C1 segment of cervical spinal cord (tissue), 14 donors: ENCODE data around the gene GARS1.

ENCODE experiments used
- DNase-seq, 14 donors: peaks; one replicate each; lab custom pipeline; 2025; lab: John Stamatoyannopoulos, UW

The GARS1 gene

DNA sequence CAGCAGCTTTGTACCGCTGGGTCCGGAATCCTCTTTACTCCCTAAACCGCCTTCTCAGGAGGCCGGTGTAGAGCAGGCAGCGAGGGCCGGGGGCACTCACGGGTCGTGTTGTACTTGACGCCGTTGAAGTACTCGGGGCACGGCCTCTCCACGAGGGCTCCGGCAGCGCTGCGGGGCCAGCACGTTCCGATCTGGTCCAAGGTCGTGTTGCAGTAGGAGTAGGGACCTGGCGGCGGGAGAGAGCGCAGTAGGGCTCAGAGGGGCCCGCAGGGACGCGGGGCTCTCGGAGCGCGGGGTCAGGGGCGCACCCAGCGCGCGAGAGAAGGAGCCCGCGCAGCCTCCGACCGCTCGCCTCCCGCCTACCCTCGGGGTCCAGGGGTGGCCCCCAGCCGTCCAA, 87.1 kb downstream of the GARS1 start:
- DNase-seq = no peak

DNA sequence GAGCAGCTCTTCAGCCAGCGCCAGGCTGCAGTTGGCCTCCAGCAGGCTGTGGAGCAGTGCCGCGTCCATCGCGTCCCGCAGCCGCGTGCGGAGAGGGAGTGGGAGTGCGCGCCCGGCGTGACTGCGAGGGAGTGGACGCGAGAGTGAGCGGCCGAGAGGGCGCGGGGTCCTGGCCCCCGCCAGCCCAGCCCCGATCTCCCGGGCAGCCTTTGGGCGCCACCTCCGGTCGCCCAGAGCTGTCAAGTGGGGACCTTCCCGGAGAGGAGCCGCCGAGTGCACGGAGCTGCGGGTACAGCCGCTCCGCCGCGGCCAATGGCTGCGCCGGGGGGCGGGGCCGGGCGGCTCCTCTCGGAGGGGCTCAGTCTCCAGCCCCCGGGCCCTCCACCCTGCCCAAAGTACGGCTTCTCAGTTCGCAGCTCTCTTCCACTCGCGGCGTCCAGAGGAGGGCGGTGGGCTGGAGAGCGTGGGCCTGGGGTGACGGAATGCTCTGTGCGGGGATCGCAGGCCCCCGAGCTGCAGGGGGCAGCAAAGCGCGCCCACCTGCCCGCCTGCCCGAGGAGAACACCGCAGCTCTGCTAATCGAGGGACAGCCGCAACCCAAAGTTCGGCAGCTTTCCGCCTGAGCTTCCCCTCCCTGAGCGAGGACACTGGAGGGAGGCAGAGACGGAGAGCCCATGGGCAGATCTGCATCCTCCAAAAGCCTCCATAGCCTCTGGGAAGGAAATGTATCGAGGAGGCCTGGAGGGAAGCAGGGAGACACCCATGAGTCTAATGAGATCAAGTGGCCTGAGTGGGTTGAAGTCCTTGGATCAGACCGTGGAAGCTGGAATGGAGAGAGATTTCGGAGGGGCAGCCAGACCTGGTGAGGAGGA, 87.8 kb downstream of the GARS1 start, which contains the start of gene CRHR2:
Gene CRHR2 (minus strand): TSS at position 245 of the 872 bp plus-strand sequence. CDS start 176 bp downstream, at position 69.
- no peak for DNase-seq

DNA sequence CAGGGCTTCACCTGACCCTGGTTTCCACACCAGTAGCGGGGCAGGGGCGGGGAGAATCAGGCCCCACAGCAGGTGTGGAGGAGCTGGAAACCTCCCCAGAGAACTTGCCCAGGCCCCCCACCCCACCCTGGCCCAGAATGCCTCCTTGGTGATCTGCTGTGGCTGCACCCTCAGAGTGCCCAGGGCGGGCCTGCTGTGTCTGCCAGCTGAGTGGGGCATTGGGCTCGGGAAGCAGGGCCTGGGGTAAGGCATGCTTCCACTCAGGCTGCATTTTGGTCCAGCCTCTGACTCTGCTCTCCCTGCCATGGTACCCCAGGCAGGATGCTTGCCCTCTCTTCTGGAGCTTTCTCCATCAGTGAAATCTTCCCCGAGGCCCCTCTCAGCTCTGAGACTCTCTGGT, 88.6 kb downstream of the GARS1 start:
- no peak for DNase-seq
